IPS DF 6.9 (cell line): ENCODE data around the gene ANGPT4.

Experiments
- DNase-seq: peaks from one replicate; pipeline ENCODE4 v3.0.0-alpha.2; 2013; ENCODE audit warnings: low read depth, low spot score
- H3K27ac ChIP-seq: one replicate; pipeline ENCODE4 v1.5.1; 2013; ENCODE audit warnings: low read length, control low read depth
- H3K27me3 ChIP-seq: 2 replicates; pipeline ENCODE4 v1.6.1; 2013; ENCODE audit warnings: mild to moderate bottlenecking, low read length; ENCODE audit not compliant: control insufficient read depth, insufficient read depth
- H3K36me3 ChIP-seq: 2 replicates; pipeline ENCODE4 v1.6.1; 2013; ENCODE audit warnings: low read length; ENCODE audit not compliant: control insufficient read depth, insufficient read depth
- H3K4me1 ChIP-seq: 2 replicates; pipeline ENCODE4 v1.6.1; 2013; ENCODE audit warnings: low read length; ENCODE audit not compliant: control insufficient read depth, insufficient read depth
- H3K4me3 ChIP-seq: 2 replicates; pipeline ENCODE4 v1.5.1; 2013; ENCODE audit warnings: mild to moderate bottlenecking, low read length
- H3K9me3 ChIP-seq: 2 replicates; pipeline ENCODE4 v1.6.1; 2013; ENCODE audit warnings: low read length, inconsistent platforms; ENCODE audit not compliant: control insufficient read depth, insufficient read depth
- WGBS: extraction: QIAGEN DNeasy Blood & Tissue Kit; methylation state at CpG from one replicate; pipeline ENCODE4 v1.1.7; 2013; ENCODE audit warnings: mixed read lengths, missing lambda C conversion rate; ENCODE audit not compliant: insufficient read length, insufficient coverage; 5-methylcytosine and 5-hydroxymethylcytosine counted together

Gene ANGPT4

GRCh38 chr20:875115-875514 lies 41.0 kb downstream of the ANGPT4 start:
- DNase-seq, result no peak
- Histone ChIP-seq H3K4me3 (no peak overlapping the region), H3K27me3 (no peaks in the 10 kb centered on the region), H3K27ac (no peak overlapping the region), H3K4me1 (no peaks in the 10 kb centered on the region), H3K9me3 (no peaks in the 10 kb centered on the region), H3K36me3 (no peaks in the 10 kb centered on the region)
- WGBS, result no CpG with 5 or more reads among the region's 4 CpGs

DNA sequence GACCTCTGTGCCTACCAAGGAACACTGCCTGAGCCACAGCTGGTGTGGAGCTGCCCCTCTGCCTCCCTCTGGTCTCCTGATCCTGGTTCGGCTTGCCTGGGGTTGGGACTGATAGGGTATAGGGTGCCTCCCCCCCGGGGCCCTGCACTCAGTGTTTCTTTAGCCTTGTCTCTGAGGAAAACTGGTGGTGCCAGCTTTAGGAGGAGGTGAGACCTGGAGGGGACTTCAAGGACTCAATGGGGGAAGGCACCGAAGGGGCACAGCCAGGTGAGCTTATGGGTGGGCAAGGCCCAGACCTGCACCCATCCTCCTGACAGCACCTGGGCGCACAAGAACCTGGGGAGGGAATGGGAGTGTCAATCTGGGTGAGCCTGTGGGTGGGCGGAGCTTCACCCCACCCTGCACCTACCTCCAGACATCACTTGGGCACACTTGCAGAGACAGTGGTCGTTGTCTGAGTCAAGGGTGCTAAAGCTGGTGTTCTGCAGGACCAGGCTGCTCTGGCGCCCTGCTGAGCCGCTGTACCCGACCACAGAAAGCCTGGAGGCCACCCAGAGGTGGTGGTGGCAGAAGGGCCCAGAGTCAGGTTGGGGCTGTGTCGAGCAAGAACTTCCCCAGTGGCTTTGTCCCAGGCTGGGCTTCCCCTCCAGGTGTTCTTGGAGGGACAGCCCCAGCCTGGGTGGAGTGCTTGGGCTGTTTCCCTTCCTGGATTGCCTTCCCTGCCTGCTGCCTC lies 42.1 kb downstream of the ANGPT4 start:
- no peaks in the 10 kb centered on the region for H3K36me3 ChIP-seq
- H3K27me3 ChIP-seq, result no peaks in the 10 kb centered on the region
- no peaks in the 10 kb centered on the region for H3K4me1 ChIP-seq
- WGBS, result no CpG with 5 or more reads among the region's 10 CpGs
- no peak for DNase-seq
- no peaks in the 10 kb centered on the region for H3K9me3 ChIP-seq
- H3K27ac ChIP-seq, result no peak overlapping the region
- H3K4me3 ChIP-seq, result no peak overlapping the region

- Histone ChIP-seq H3K4me3 (no peak overlapping the region), H3K9me3 (no peaks in the 10 kb centered on the region), H3K27me3 (no peaks in the 10 kb centered on the region), H3K27ac (no peak overlapping the region), H3K4me1 (no peaks in the 10 kb centered on the region), H3K36me3 (no peaks in the 10 kb centered on the region)
- WGBS, result no CpG with 5 or more reads among the region's 20 CpGs
- DNase-seq, result peak; percentile 43
Observed at GRCh38 chr20:872855-873520, 43.1 kb downstream of the ANGPT4 start.

DNA sequence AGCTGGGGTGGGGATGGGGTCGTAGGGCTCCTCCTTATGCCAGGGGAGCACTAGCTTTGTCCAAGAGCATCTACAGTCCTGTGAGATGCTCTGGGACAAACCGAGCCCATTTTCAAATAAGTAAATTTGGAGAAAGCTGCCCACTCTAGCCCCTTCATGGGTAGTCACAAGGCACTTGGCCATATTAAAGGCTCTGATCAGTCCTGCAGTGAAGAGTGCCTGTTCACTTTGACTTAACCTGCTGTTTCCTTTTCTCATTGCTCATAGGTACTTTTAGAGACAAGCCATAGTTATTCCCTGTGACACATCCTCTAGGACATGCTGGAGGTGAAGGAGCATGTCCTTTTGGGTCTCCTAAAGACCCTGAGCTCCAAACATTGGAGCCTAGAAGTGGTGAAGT lies 44.2 kb downstream of the ANGPT4 start:
- Histone ChIP-seq H3K36me3 (no peaks in the 10 kb centered on the region), H3K9me3 (no peaks in the 10 kb centered on the region)
- WGBS, result no CpG with 5 or more reads among the region's 2 CpGs

DNA sequence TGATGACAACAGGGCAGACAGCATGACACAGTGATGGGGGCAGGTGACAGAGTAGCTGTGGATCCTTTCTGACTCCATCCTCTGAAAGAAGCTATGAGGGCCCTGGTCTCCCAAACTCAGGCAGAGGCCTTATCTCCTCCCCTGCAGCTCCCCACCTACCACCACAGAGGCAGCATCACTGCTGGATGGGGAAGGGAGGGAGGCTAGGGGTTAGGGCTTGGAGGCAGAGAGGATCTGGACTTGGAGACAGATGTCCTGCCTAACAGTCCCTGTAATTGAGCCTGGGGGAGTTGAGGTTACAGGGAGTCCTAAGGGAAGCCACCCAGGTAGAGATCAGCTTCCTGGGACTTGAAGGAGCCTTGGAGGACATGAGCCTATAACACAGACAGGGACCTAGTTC lies 44.7 kb downstream of the ANGPT4 start:
- Histone ChIP-seq H3K27ac (no peak overlapping the region), H3K9me3 (no peaks in the 10 kb centered on the region), H3K27me3 (no peaks in the 10 kb centered on the region), H3K4me1 (no peaks in the 10 kb centered on the region), H3K36me3 (no peaks in the 10 kb centered on the region), H3K4me3 (no peak overlapping the region)
- DNase-seq, result no peak

More for the DNA sequence above, 44.2 kb downstream of the ANGPT4 start:
- H3K4me1 ChIP-seq, result no peaks in the 10 kb centered on the region
- no peak overlapping the region for H3K27ac ChIP-seq
- no peak overlapping the region for H3K4me3 ChIP-seq
- no peak for DNase-seq
- no peaks in the 10 kb centered on the region for H3K27me3 ChIP-seq

GRCh38 chr20:870758-871157 lies 45.4 kb downstream of the ANGPT4 start:
- DNase-seq, result no peak
- no CpG with 5 or more reads among the region's 3 CpGs for WGBS
- Histone ChIP-seq H3K27ac (no peak overlapping the region), H3K4me1 (no peaks in the 10 kb centered on the region), H3K27me3 (no peaks in the 10 kb centered on the region), H3K9me3 (no peaks in the 10 kb centered on the region), H3K36me3 (no peaks in the 10 kb centered on the region), H3K4me3 (no peak overlapping the region)

GRCh38 chr20:869606-870005 lies 46.5 kb downstream of the ANGPT4 start:
- no peaks in the 10 kb centered on the region for H3K4me1 ChIP-seq
- no peaks in the 10 kb centered on the region for H3K36me3 ChIP-seq
- no peak overlapping the region for H3K4me3 ChIP-seq
- no CpG with 5 or more reads among the region's 5 CpGs for WGBS
- no peak overlapping the region for H3K27ac ChIP-seq
- DNase-seq, result no peak
- no peaks in the 10 kb centered on the region for H3K27me3 ChIP-seq
- H3K9me3 ChIP-seq, result no peaks in the 10 kb centered on the region

- H3K27ac ChIP-seq, result no peak overlapping the region
- no CpG with 5 or more reads among the region's 9 CpGs for whole genome bisulfite sequencing
- H3K9me3 ChIP-seq, result no peaks in the 10 kb centered on the region
- no peaks in the 10 kb centered on the region for H3K36me3 ChIP-seq
- no peaks in the 10 kb centered on the region for H3K27me3 ChIP-seq
- no peak overlapping the region for H3K4me3 ChIP-seq
- no peaks in the 10 kb centered on the region for H3K4me1 ChIP-seq
- no peak for DNase-seq
Observed at GRCh38 chr20:868279-868678, 47.9 kb downstream of the ANGPT4 start.

GRCh38 chr20:865440-865839 lies 50.7 kb downstream of the ANGPT4 start:
- Histone ChIP-seq H3K27ac (no peak overlapping the region), H3K27me3 (no peaks in the 10 kb centered on the region), H3K9me3 (no peaks in the 10 kb centered on the region), H3K4me1 (no peaks in the 10 kb centered on the region), H3K4me3 (no peak overlapping the region), H3K36me3 (no peaks in the 10 kb centered on the region)
- no CpG with 5 or more reads among the region's 1 CpG for WGBS
- no peak for DNase-seq

- no peak overlapping the region for H3K4me3 ChIP-seq
- H3K36me3 ChIP-seq, result no peaks in the 10 kb centered on the region
- H3K27me3 ChIP-seq, result no peaks in the 10 kb centered on the region
- H3K4me1 ChIP-seq, result no peaks in the 10 kb centered on the region
- no peak for DNase-seq
- H3K9me3 ChIP-seq, result no peaks in the 10 kb centered on the region
- WGBS, result no CpG with 5 or more reads among the region's 2 CpGs
- no peak overlapping the region for H3K27ac ChIP-seq
Observed at GRCh38 chr20:860891-861290, 55.2 kb downstream of the ANGPT4 start.

DNA sequence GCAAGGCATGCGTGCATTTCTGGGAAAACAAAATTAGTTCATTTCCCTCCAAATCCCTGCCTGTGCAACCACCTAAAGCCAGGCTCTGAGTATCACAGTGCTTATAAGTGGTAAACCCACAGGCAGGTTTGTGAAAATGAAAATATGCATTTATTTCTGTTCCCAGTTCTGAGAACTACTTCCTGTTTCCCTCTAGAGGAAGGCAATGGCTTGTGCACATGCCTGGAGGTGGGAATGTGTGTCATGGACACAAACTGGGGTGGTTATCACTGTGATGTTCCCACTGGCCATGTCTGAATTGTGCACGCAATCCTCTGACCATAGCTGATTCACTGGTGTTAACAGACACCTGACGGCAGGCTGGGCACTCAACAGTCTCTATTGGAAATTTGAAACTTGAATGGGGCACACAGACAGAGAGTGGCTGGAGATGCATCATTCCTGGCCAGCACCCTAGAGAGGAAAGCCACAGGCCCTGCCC lies 56.3 kb downstream of the ANGPT4 start:
- DNase-seq, result no peak
- no CpG with 5 or more reads among the region's 3 CpGs for WGBS

More for the DNA sequence above, 56.3 kb downstream of the ANGPT4 start:
- H3K4me3 ChIP-seq, result no peak overlapping the region
- no peaks in the 10 kb centered on the region for H3K4me1 ChIP-seq
- no peaks in the 10 kb centered on the region for H3K36me3 ChIP-seq
- no peak overlapping the region for H3K27ac ChIP-seq
- H3K9me3 ChIP-seq, result no peaks in the 10 kb centered on the region
- H3K27me3 ChIP-seq, result no peaks in the 10 kb centered on the region
